Measurements from ENCODE around the gene SLC6A16. TPM values are rescaled to one million over a fixed set of nuclear protein-coding genes. Genes with fewer than 3 reads are reported as not detected.
A peak's percentile ranks its signal among the peaks of the same experiment; 100 is the strongest.
"Not testable (repeated sequence)": the region's sequence is repeated elsewhere in the genome, so short reads cannot be mapped to it uniquely, and the experiment has no call there.

Gene SLC6A16
- total RNA-seq, 1 experiment from 2014 or later = 0.84 TPM

- BruUV-seq (replicated peaks) = no TSS peak
- no peak overlapping the region for H3K27ac Mint-ChIP-seq (ENCODE audit: unreplicated experiment)
- Histone ChIP-seq H3K27me3 (replicated peaks; ENCODE audit: control insufficient read depth, insufficient read depth, low read length) (no peaks in the 10 kb centered on the region), H3K9me3 (no peaks in the 10 kb centered on the region), H3K36me3 (ENCODE audit: control insufficient read depth, insufficient read depth, low read length) (no peaks in the 10 kb centered on the region), H3K4me1 (no peaks in the 10 kb centered on the region), H3K4me3 (ENCODE audit: low read depth, low read length) (no peak overlapping the region)
- no peak overlapping the region for H3K4me3 Mint-ChIP-seq (ENCODE audit: unreplicated experiment)
- intact Hi-C loops (cut with micrococcal nuclease; ENCODE audit: unreplicated experiment) = no loop called here
- no peak for DNase-seq
- H3K27me3 Mint-ChIP-seq (ENCODE audit: insufficient read depth, unreplicated experiment) = peaks cover 5% of the 10 kb centered on the region
- peak in 1 of 2 experiments; percentile 9 for TF ChIP-seq CTCF (IDR thresholded peaks at IDR 0.05; ENCODE audit: insufficient read depth in 1 of 2, low read depth in 1 of 2, low read length in 1 of 2, severe bottlenecking in 1 of 2, unreplicated experiment in 1 of 2)
- CTCF ChIA-PET = no interaction called here
- no peaks in the 10 kb centered on the region for H3K9me3 Mint-ChIP-seq (ENCODE audit: unreplicated experiment)
- H3K4me1 Mint-ChIP-seq (ENCODE audit: low read depth, unreplicated experiment) = no peaks in the 10 kb centered on the region
- no peaks in the 10 kb centered on the region for H3K36me3 Mint-ChIP-seq (ENCODE audit: insufficient read depth, unreplicated experiment)
- POLR2A ChIA-PET = no interaction called here
Measured at GRCh38 chr19:49309087-49309486, 15.9 kb downstream of the SLC6A16 start.

- H3K36me3 ChIP-seq (ENCODE audit: control insufficient read depth, insufficient read depth, low read length); intact Hi-C loops (cut with micrococcal nuclease; ENCODE audit: unreplicated experiment); H3K4me3 ChIP-seq (ENCODE audit: low read depth, low read length); H3K27me3 Mint-ChIP-seq (ENCODE audit: insufficient read depth, unreplicated experiment); POLR2A ChIA-PET; H3K27me3 ChIP-seq (replicated peaks; ENCODE audit: control insufficient read depth, insufficient read depth, low read length); CTCF ChIA-PET; DNase-seq; BruUV-seq (replicated peaks); H3K36me3 Mint-ChIP-seq (ENCODE audit: insufficient read depth, unreplicated experiment); H3K9me3 ChIP-seq; H3K27ac Mint-ChIP-seq (ENCODE audit: unreplicated experiment); H3K4me3 Mint-ChIP-seq (ENCODE audit: unreplicated experiment); H3K4me1 ChIP-seq; H3K4me1 Mint-ChIP-seq (ENCODE audit: low read depth, unreplicated experiment): not testable (repeated sequence)
- peaks cover 11% of the 10 kb centered on the region for H3K9me3 Mint-ChIP-seq (ENCODE audit: unreplicated experiment)
Measured at GRCh38 chr19:49306734-49307133, 18.3 kb downstream of the SLC6A16 start.

GRCh38 chr19:49301866-49302252 lies 23.1 kb downstream of the SLC6A16 start:
- no peaks in the 10 kb centered on the region for H3K36me3 ChIP-seq (ENCODE audit: control insufficient read depth, insufficient read depth, low read length)

More at GRCh38 chr19:49301866-49302252, 23.1 kb downstream of the SLC6A16 start:
- BruUV-seq (replicated peaks) = no TSS peak
- no peaks in the 10 kb centered on the region for H3K4me1 ChIP-seq
- no peaks in the 10 kb centered on the region for H3K27me3 ChIP-seq (replicated peaks; ENCODE audit: control insufficient read depth, insufficient read depth, low read length)
- ChIA-PET CTCF (interaction anchor here (0.5 to 0.9 kb wide), 3 partner anchors 19 to 289 kb away, joined by 3 read pairs; no protein-coding TSS in a partner anchor), POLR2A (interaction anchor here (0.5 kb wide), 1 partner anchor 1209 kb away, joined by 4 read pairs; the partner anchor contains the start of gene JOSD2)
- Mint-ChIP-seq H3K36me3 (ENCODE audit: insufficient read depth, unreplicated experiment) (no peaks in the 10 kb centered on the region), H3K9me3 (ENCODE audit: unreplicated experiment) (peaks cover 11% of the 10 kb centered on the region), H3K4me3 (ENCODE audit: unreplicated experiment) (no peak overlapping the region), H3K4me1 (ENCODE audit: low read depth, unreplicated experiment) (no peaks in the 10 kb centered on the region), H3K27ac (ENCODE audit: unreplicated experiment) (no peak overlapping the region), H3K27me3 (ENCODE audit: insufficient read depth, unreplicated experiment) (peaks cover 2% of the 10 kb centered on the region)
- no peak overlapping the region for H3K4me3 ChIP-seq (ENCODE audit: low read depth, low read length)
- TF ChIP-seq CTCF (IDR thresholded peaks at IDR 0.05; ENCODE audit: insufficient read depth in 1 of 2, low read depth in 1 of 2, low read length in 1 of 2, severe bottlenecking in 1 of 2, unreplicated experiment in 1 of 2) = no peak
- no peaks in the 10 kb centered on the region for H3K9me3 ChIP-seq
- DNase-seq = no peak
- intact Hi-C loops (cut with micrococcal nuclease; ENCODE audit: unreplicated experiment) = loop anchor here (1.0 to 2.0 kb wide), 2 partner anchors 35 to 76 kb away; no protein-coding TSS in a partner anchor
